SK-N-SH treated with all-trans-retinoic acid at 6 μM for 48 hours (cell line): ENCODE measurements around the gene MAD2L2.

ENCODE experiments used
- ATAC-seq: fragments of 200-7000 bp; cut with Tn5 transposase; 3 replicates; pipeline ENCODE4 v1.9.1; 2020; ENCODE audit warnings: mild to moderate bottlenecking, moderate library complexity
- BACH2 ChIP-seq: fragments of 250-450 bp; sonication (Bioruptor Pico); IDR thresholded peaks from 2 replicates; pipeline ENCODE4 v1.9.0; 2021; ENCODE audit warnings: mild to moderate bottlenecking, borderline replicate concordance
- CSDC2 ChIP-seq: fragments of 250-450 bp; sonication (Bioruptor Pico); IDR thresholded peaks from 2 replicates; pipeline ENCODE4 v1.5.0; 2020; ENCODE audit warnings: mild to moderate bottlenecking, moderate library complexity
- CSRNP3 ChIP-seq: fragments of 250-450 bp; sonication (Bioruptor Pico); IDR thresholded peaks from 2 replicates; pipeline ENCODE4 v1.5.1; 2021; ENCODE audit warnings: mild to moderate bottlenecking, moderate library complexity
- ESRRG ChIP-seq: fragments of 250-450 bp; sonication (Bioruptor Pico); IDR thresholded peaks from 2 replicates; pipeline ENCODE4 v1.6.1; 2021; ENCODE audit warnings: mild to moderate bottlenecking
- GLIS3 ChIP-seq: fragments of 250-450 bp; sonication (Bioruptor Pico); IDR thresholded peaks from 2 replicates; pipeline ENCODE4 v1.5.0; 2020; ENCODE audit warnings: mild to moderate bottlenecking, moderate library complexity
- ISL1 ChIP-seq: fragments of 250-450 bp; sonication (Bioruptor Pico); IDR thresholded peaks from 2 replicates; pipeline ENCODE4 v2.1.2; 2022; ENCODE audit warnings: mild to moderate bottlenecking, moderate library complexity
- PATZ1 ChIP-seq: fragments of 250-450 bp; sonication (Bioruptor Pico); IDR thresholded peaks from 2 replicates; pipeline ENCODE4 v1.8.0; 2020; ENCODE audit warnings: mild to moderate bottlenecking, moderate library complexity, borderline replicate concordance
- POU6F1 ChIP-seq: fragments of 250-450 bp; sonication (Bioruptor Pico); IDR thresholded peaks from 2 replicates; pipeline ENCODE4 v1.8.0; 2021; ENCODE audit warnings: low read depth, mild to moderate bottlenecking, moderate library complexity, borderline replicate concordance
- PPARA ChIP-seq: fragments of 250-450 bp; sonication (Bioruptor Pico); IDR thresholded peaks from 2 replicates; pipeline ENCODE4 v1.5.0; 2020; ENCODE audit warnings: mild to moderate bottlenecking, borderline replicate concordance
- SNAI2 ChIP-seq: fragments of 250-450 bp; sonication (Bioruptor Pico); IDR thresholded peaks from 2 replicates; pipeline ENCODE4 v1.5.0; 2020; ENCODE audit warnings: mild to moderate bottlenecking, moderate library complexity
- TCF4 ChIP-seq: fragments of 250-450 bp; sonication (Bioruptor Pico); IDR thresholded peaks from 2 replicates; pipeline ENCODE4 v1.8.0; 2021; ENCODE audit warnings: mild to moderate bottlenecking, moderate library complexity, borderline replicate concordance
- TSHZ2 ChIP-seq: fragments of 250-450 bp; sonication (Bioruptor Pico); IDR thresholded peaks from 2 replicates; pipeline ENCODE4 v1.5.0; 2020; ENCODE audit warnings: mild to moderate bottlenecking, moderate library complexity
- ZFP3 ChIP-seq: fragments of 250-450 bp; sonication (Bioruptor Pico); IDR thresholded peaks from 2 replicates; pipeline ENCODE4 v1.5.0; 2020; ENCODE audit warnings: mild to moderate bottlenecking, moderate library complexity
- ZFP30 ChIP-seq: fragments of 450-650 bp; formaldehyde crosslinking; IDR thresholded peaks from 2 replicates; pipeline ENCODE4 v1.5.0; 2022; ENCODE audit warnings: mild to moderate bottlenecking, moderate library complexity
- ZNF565 ChIP-seq: fragments of 450-650 bp; formaldehyde crosslinking; conservative IDR thresholded peaks from 2 replicates; pipeline ENCODE4 v1.5.0; 2020; ENCODE audit warnings: low read depth, mild to moderate bottlenecking, moderate library complexity
- ZNF70 ChIP-seq: fragments of 450-650 bp; formaldehyde crosslinking; IDR thresholded peaks from 2 replicates; pipeline ENCODE4 v1.5.0; 2020; ENCODE audit warnings: mild to moderate bottlenecking, moderate library complexity
- ZNF8 ChIP-seq: fragments of 450-650 bp; formaldehyde crosslinking; IDR thresholded peaks from 2 replicates; pipeline ENCODE4 v1.5.0; 2020; ENCODE audit warnings: mild to moderate bottlenecking, moderate library complexity

MAD2L2 gene

DNA sequence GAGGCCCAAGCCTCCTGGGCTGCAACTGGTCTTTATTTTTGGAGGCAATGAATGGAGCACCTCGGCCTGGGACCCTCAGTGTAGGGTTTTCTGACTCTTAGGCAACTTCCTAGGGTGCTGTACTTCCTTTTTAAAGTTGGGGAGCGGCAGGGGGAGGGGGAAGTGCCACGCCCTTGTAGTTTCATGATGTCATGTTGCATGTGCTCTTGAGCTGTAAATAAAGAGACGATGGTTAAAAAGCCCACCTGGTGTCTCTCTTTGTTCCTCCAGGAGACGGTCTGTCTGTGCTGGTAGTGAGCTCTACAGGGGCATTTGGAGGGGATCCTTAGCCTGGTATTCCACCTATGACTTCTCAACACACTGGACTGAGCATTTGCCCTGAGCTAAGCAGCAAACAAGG lies 44.7 kb upstream of the MAD2L2 start:
- TF ChIP-seq ZFP30 (CRISPR knock-in tag) = no peak
- TF ChIP-seq ISL1 = no peak
- TF ChIP-seq POU6F1 = no peak
- TF ChIP-seq PATZ1 (CRISPR knock-in tag) = no peak
- TF ChIP-seq CSDC2 (CRISPR knock-in tag) = no peak
- no peak for TF ChIP-seq ZNF565
- no peak for ATAC-seq

- TF ChIP-seq ZNF70 (CRISPR knock-in tag) = no peak
- TF ChIP-seq ISL1 = no peak
- no peak for TF ChIP-seq BACH2 (CRISPR knock-in tag)
- no peak for TF ChIP-seq GLIS3 (CRISPR knock-in tag)
- no peak for TF ChIP-seq ZNF8 (CRISPR knock-in tag)
- TF ChIP-seq TSHZ2 (CRISPR knock-in tag) = no peak
- no peak for TF ChIP-seq PATZ1 (CRISPR knock-in tag)
- no peak for ATAC-seq
These were observed 41.6 kb upstream of the MAD2L2 start for GRCh38 chr1:11722538-11722937.

- no peak for ATAC-seq
- TF ChIP-seq PPARA (CRISPR knock-in tag) (no peak), SNAI2 (no peak), ISL1 (no peak), CSRNP3 (CRISPR knock-in tag) (no peak), PATZ1 (CRISPR knock-in tag) (no peak), ZFP30 (CRISPR knock-in tag) (no peak), TCF4 (CRISPR knock-in tag) (no peak), ESRRG (CRISPR knock-in tag) (no peak)
These were observed 40.4 kb upstream of the MAD2L2 start for GRCh38 chr1:11721311-11721710.

GRCh38 chr1:11720525-11720924 lies 39.6 kb upstream of the MAD2L2 start:
- ATAC-seq = no peak
- TF ChIP-seq PPARA (CRISPR knock-in tag) (no peak), ESRRG (CRISPR knock-in tag) (no peak), ISL1 (no peak), CSDC2 (CRISPR knock-in tag) (no peak), POU6F1 (no peak), GLIS3 (CRISPR knock-in tag) (no peak), TCF4 (CRISPR knock-in tag) (no peak), ZFP3 (no peak), BACH2 (CRISPR knock-in tag) (no peak), ZNF565 (no peak), ZNF8 (CRISPR knock-in tag) (no peak)
- TF ChIP-seq, all 23 proteins: peak for 0
